ENCODE data around the gene ALKBH2.
"Not testable (repeated sequence)": the region's sequence is repeated elsewhere in the genome, so short reads cannot be mapped to it uniquely, and the experiment has no call there.

ALKBH2 gene

DNA sequence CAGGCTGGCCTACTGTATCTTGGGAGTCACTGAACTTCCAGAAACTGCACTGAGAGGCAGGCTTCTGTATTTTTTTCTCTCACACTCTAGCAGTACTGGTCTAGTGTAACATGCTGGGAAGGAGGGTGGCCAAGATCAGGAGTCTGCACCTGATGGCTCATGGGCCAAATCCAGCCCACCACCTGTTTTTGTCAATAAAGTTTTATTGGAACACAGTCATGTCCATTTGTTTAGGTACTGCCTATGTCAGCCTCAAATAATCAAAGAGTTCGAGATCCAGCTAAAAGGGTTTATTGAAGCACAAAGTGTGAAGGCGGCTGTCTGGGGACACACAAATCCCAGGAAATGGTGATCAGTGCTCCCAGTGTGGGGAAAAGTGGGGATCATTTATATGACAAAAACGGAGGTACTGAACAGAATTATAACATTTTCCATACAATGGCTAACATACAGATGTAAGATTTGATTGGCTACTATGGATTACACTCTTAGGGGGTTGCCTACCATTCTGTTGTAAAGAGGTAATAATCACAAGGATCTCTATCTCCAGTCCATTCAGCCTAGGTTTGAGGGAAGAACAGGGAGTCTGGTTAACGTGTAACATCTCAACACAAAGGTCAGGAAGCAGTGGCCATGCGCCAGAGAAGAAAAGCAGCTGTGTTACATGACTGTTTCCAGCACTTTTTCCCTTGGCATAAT, 28.0 kb downstream of the ALKBH2 start:
- DNase-seq, result no peak

DNA sequence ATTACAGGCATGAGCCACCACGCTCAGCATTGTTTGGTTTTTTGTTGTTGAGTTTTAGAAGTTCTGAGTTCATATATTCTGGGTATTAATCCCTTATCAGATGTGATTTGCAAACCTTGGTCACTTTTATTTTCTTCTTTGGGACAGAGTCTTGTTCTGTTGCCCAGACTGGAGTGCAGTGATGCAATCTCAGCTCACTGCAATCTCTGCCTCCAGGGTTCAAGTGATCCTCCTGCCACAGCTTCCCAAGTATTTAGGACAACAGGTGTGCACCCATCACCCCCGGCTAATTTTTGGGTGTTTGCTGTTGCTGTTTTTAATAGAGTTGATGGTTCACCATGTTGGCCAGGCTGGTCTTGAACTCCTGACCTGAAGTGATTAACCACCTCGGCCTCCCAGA, 29.1 kb downstream of the ALKBH2 start:
- no peak for DNase-seq

DNA sequence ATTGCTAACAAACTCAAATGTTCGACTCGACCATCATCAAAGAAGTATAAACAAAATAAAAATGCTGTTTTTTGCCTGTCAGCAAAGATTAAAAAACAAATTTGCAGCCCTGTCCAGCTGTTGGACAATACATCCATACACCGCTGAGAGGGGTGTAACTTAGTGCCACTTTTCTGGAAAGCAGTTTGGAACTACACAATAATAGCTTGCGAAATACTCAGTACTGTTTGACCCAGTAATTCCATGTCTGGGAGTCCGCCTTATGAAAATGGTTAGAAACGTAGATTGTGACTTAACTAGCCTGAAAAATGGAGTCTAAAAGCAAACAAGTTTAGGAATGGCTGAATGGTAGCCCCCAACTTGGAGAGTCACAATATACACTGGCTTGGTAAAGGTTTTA, 34.5 kb downstream of the ALKBH2 start:
- no peak for DNase-seq

DNA sequence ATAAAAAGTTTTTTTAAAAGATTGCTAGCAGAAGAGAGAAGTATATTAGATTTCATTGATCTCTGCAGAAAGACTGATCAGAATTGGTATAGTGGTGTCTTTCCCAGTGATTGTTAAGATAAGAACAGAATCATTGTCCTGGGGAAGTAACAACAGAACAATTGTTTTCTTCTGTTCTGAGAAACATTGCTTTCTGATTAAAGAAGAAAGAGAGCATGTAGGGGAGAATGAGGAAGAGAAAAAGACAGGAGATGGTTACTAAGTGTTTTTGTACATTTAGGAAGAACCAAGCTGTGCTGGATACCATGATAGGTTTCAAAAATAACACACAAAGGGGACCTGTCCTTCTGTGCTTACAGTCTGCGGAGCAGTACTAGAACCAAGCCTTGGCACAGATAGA, 35.9 kb downstream of the ALKBH2 start:
- no peak for DNase-seq

DNA sequence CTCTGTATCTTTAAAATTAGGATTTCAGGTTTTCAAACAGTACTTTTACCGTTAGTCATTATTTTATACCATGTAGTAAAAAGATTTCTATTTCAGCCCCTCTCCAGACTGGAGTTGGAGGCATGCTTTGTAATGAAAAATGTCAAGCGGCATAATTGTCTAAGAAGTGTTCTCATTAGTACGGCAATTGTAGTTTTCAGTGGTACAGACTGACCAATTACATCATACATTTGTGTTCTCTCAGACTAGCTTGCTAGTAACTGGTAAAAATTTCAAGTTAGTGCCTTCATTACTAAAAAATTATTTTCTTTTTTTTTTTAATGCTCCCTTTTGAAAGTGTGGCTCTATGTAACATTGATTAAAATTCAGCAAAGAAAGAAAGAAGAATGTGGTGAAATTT, 36.4 kb downstream of the ALKBH2 start:
- no peak for DNase-seq

DNA sequence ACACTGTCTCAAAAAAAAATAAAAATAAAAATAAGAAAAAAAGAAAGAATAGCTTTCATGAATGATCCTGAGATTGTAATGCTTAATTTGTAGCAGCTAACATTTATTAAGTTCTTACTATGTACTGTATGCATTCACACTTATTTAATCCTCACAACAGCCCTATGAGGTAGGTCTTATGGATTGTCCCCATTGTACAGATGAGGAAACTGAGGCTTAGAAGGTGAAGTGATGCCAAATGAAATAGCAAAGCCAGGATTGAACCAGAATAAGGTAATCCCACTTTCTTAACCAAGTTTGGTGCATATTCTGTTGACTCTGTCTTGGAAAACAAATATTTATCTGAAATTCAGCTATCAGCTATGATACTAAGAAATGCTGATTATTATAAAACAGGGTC, 38.8 kb downstream of the ALKBH2 start:
- no peak for DNase-seq

DNA sequence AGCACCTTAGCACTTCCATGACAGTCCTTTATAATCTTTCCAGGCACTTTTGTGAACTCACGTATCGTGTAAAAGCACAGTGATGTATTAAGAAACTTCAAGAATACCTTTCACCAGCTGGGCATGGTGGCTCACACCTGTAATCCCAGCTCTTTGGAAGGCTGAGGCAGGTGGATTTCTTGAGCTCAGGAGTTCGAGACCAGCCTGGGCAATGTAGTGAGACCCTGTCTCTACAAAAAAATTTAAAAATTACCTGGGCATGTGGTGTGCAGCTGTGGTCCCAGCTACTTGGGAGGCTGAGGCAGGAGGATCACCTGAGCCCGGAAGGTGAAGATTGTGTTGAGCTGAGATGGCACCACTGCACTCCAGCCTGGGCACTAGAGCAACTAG, 39.2 kb downstream of the ALKBH2 start:
- DNase-seq, result not testable (repeated sequence)

DNA sequence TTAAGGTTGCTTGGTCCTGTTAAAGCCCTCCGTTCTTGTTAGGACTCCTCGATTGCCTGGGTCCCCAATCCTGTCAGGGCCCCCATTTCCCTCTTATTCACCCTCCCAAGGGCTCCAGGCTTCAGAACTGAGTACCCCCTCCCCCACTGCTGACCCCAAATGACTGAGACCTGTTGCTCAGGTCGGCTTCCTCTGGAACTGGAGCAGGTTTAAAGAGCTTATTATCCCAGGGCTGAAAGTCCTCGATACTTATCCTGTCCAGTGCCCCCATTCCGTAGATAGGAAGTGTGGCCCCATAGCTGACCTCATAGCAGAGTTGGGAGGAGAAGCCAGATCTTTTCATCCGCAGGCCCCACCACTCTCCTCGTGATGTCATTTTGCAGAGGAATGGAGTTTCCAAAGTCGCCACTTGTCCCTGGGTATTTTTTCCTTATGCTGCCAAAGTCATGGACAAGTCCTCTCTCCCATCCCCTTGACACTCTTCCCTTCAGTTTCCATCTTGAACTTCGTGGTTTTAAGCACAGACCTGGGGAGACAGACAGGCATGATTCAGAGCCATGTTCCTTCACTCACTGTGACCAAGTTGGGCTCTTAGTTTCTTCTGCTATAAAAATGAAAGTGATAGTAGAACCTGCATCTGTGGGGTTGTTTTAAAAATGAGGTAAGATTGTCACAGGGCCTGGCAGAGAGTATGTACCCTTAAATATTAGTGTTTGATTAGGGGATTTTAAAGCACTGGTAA, 39.7 kb downstream of the ALKBH2 start:
- DNase-seq, result no peak

DNA sequence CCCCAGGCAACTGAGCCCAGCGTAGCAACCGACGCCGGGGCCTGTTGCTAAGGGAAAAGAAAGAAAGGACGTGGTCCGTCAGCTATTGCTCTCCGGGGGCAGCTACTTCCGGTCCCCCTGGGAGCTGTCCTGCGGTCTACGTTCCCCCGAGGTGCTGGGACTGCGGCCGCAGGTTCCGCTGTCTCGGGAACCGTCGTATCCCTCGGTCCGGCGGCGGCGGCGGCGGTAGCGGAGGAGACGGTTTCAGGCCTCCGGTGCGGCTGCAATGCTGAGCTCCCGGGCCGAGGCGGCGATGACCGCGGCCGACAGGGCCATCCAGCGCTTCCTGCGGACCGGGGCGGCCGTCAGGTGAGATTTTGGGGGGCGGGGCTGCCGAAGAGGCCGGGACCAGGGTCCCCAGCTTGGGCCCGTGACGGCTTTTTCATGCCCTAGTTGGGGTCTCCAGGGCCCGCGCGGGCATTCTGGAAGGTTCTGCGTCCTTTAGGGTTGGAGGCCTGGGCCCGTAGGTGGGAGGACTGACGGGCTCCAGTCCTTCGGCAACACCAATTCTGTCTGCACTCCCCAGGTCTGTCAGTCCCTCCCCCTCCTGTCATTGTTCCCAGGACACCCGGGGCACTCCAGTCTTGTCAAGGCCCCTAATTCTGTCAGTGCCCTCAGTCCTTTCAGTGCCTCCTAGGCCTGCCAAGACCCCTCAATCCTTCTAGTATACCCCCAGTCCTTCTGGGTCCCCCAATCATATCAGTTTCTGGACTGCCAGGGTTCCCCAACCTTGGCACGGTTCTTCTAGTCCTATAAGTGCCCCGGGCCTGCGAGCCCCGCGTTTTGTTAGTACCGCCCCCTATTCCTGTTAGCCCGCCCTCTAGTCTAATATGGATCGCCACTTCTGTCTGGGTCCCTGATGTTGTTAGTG, 40.6 kb downstream of the ALKBH2 start, which contains the start of gene USP30:
Gene USP30, plus strand, starts transcription at position 163 of the 910 bp plus-strand sequence. Its CDS starts 103 bp downstream, at position 266.
- peak; percentile 75 for DNase-seq

DNA sequence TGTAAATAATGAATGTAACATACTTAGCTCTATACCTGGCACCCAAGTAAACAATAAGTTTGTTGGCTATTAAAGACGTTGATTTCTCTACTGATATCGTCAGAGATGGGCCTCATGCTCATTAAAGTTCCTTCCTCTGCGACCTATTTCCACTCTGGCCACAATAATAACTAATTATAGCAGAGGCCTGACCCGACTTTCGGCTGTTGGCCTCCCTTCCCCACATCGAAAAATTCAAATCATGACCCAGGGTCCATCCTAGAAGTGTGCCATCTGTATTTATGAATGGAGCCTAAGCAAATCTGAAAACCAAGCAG, 41.2 kb downstream of the ALKBH2 start:
- no peak for DNase-seq

DNA sequence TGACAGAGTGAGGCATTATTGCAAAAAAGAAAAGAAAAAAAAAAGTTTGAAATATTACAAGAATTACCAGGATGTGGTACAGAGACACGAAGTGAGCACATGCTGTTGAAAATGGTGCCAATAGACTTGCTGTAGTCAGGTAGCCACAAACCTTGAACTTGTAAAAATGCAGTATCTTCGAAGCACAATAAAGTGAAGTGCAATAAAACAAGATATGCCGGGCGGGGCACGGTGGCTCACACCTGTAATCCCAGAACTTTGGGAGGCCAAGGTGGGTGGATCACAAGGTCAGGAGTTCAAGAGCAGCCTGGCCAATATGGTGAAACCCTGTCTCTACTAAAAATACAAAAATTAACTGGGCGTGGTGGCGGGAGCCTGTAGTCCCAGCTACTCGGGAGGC, 43.5 kb downstream of the ALKBH2 start:
- DNase-seq, result not testable (repeated sequence)

DNA sequence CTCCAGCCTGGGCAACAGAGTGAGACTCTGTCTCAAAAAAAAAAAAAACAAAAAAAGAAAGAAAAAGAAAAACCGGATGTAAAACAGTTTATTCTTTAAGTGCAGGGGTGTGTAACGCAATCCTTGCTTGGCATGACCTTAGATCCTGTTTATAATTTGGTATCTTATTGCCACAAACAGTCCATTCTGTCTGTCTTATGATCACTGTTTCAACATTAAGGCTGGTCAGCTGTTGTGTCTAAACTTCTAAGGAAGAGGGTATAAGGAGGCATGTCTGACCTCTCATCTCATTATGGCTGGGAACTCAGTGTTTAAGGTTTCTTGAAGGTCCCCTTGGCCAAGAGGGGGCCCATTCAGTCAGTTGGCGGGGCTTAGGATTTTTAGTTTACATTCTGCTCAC, 44.6 kb downstream of the ALKBH2 start:
- not testable (repeated sequence) for DNase-seq

DNA sequence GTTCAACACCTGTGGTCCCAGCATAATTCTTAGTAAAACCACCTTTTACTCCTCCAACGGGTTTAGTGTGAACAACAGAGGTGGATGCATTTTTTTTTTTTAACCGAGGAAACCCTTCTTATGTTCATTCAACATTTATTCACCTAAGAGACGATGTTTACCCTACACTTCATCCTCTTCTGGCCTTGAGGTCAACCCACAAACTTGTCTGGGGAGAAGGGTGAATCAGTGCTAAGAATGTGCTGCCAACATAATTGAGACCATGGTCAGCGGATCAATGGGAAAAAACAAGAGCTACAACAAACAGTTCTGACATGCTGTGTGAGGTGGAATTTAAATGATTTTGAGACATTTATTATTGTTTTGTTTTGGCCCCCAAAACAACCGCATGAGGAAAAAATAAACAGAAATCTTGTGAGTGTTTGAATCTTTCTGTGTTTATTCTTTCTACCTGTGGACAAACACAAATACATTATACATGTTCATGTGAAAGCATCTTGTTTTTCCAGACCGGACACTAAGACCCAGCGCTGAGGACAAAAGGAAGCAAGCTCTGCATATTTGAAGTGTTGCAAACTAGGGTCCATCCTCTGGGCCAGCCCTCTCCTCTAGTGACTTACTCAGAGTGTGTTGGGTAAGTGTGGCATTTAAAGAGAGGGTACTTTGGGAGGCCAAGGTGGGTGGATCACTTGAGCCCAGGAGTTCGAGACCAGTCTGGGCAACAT, 46.0 kb downstream of the ALKBH2 start:
- DNase-seq, result no peak

DNA sequence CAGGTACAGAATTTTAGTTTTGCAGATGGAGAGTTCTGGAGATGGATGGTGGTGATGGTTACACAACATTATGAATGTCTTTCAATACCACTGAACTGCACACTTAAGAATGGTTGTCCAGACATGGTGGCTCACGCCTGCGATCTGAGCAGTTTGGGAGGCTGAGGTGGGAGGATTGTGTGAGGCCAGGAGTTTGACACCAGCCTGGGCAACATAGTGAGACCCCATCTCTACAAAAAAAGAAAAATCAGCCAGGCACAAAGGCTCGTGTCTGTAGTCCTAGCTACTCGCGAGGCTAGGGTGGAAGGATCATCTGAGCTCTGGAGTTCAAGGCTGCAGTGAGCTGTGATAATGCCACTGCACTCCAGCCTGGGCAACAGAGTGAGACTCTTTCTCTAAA, 49.0 kb downstream of the ALKBH2 start:
- no peak for DNase-seq
